Transverse colon (tissue), 4 donors: ENCODE data around the gene CAND2. TPM values are rescaled to one million over a fixed set of nuclear protein-coding genes. Genes with fewer than 3 reads are reported as not detected.
"Not testable (repeated sequence)": the region's sequence is repeated elsewhere in the genome, so short reads cannot be mapped to it uniquely, and the experiment has no call there.

ENCODE experiments used
- DNase-seq: peaks from one replicate; pipeline ENCODE4 v3.0.0-alpha.2; 2019
- H3K27ac ChIP-seq, 4 donors: fragments of 200-600 bp; sonication (generic); 2 replicates each; pipeline ENCODE4 v1.5.1; 2016 to 2018; ENCODE audit warnings: inconsistent platforms in 4 of 4
- H3K27me3 ChIP-seq: fragments of 200-600 bp; sonication (generic); 2 replicates; pipeline ENCODE4 v1.5.1; 2017; ENCODE audit warnings: inconsistent platforms
- H3K36me3 ChIP-seq, 4 donors: fragments of 200-600 bp; sonication (generic); 2 replicates each; pipeline ENCODE4 v1.5.1; 2017 to 2019; ENCODE audit warnings: inconsistent platforms in 4 of 4
- H3K4me1 ChIP-seq, 4 donors: fragments of 200-600 bp; sonication (generic); 2 replicates each; pipeline ENCODE4 v1.5.1; 2017 to 2020; ENCODE audit warnings: inconsistent platforms in 4 of 4
- H3K4me3 ChIP-seq, 4 donors: fragments of 200-600 bp; sonication (generic); 1 replicate in 1 of 4; 2 replicates in 3 of 4; pipeline versions ENCODE4 v1.5.1 to v1.6.1; 2017 to 2019; ENCODE audit warnings: inconsistent platforms in 4 of 4
- H3K9me3 ChIP-seq, 2 donors: fragments of 200-600 bp; sonication (generic); 2 replicates each; pipeline ENCODE4 v1.5.1; 2017 to 2019; ENCODE audit warnings: inconsistent platforms in 2 of 2
- CTCF ChIP-seq, 5 experiments: fragments of 200-600 bp in 3 of 5; fragments of 450-650 bp in 2 of 5; sonication (generic) in 3 of 5; IDR thresholded peaks; 1 replicate in 2 of 5; 2 replicates in 3 of 5; pipeline ENCODE4 v1.5.1; 2016 to 2017; ENCODE audit warnings: antibody characterized with exemption in 5 of 5, inconsistent platforms in 3 of 5, mild to moderate bottlenecking in 2 of 5, moderate library complexity in 1 of 5
- EP300 ChIP-seq: sonication (generic); formaldehyde crosslinking; IDR thresholded peaks from one replicate; pipeline ENCODE4 v1.6.1; 2017; ENCODE audit warnings: antibody characterized with exemption, low read depth
- POLR2A ChIP-seq: fragments of 450-650 bp; IDR thresholded peaks from one replicate; pipeline ENCODE4 v1.6.1; 2016; ENCODE audit warnings: antibody characterized with exemption, mild to moderate bottlenecking, moderate library complexity
- POLR2AphosphoS5 ChIP-seq, 3 donors: sonication (generic); formaldehyde crosslinking; IDR thresholded peaks; one replicate each; pipeline ENCODE4 v1.6.1; 2016; ENCODE audit warnings: antibody characterized with exemption in 3 of 3
- WGBS, 2 donors: methylation state at CpG; one replicate each; pipeline ENCODE4 v1.1.5; 2018; ENCODE audit warnings: low coverage in 1 of 2; 5-methylcytosine and 5-hydroxymethylcytosine counted together
- in situ Hi-C, 4 donors: fragments of 200-750 bp; cut with MboI; loops; one replicate each; pipeline versions ENCODE4 v1.15.0 to v1.15.1; 2017; ENCODE audit warnings: low sequenced_read_pairs in 3 of 4, low pct_ligation_motif_present in 1 of 4, low pct_unique_long_range_greater_than_20kb in 1 of 4
- intact Hi-C: fragments of 100-400 bp; cut with DNase I; formaldehyde crosslinking; loops from one replicate; pipeline ENCODE4 v1.15.1; 2023; ENCODE audit warnings: low total_unique reads
- total RNA-seq, 4 donors: library from RNA; depleted of rRNA; stranded (reverse); fragments of >200 nt; gene quantifications; one replicate each; pipeline ENCODE4 v1.1.0, GENCODE V29; 2016

The CAND2 gene
- total RNA-seq, 4 donors from 2014 or later = 2.7 to 18.3 (median 9.7) TPM

- Histone ChIP-seq H3K36me3 (peaks cover 0 to 51% (median 23%) of the 10 kb centered on the region in 4 donors), H3K27me3 (no peaks in the 10 kb centered on the region), H3K9me3 (no peaks in the 10 kb centered on the region), H3K4me3 (no peak overlapping the region), H3K4me1 (peaks cover 5 to 30% (median 21%) of the 10 kb centered on the region in 4 donors), H3K27ac (no peak overlapping the region)
- DNase-seq = no peak
- TF ChIP-seq EP300 = no peak
- in situ Hi-C loops = no loop called here
- intact Hi-C loops = no loop called here
- WGBS, 2 donors = 83 to 91% methylated on average over 2 to 6 of the region's 6 CpGs
Measured at GRCh38 chr3:12835052-12835665, 38.7 kb downstream of the CAND2 start.

GRCh38 chr3:12837295-12837986 lies 41.0 kb downstream of the CAND2 start:
- Histone ChIP-seq H3K9me3 (no peaks in the 10 kb centered on the region), H3K27me3 (no peaks in the 10 kb centered on the region), H3K36me3 (peaks cover 0 to 51% (median 22%) of the 10 kb centered on the region in 4 donors), H3K4me3 (no peak overlapping the region), H3K4me1 (peaks cover 5 to 40% (median 26%) of the 10 kb centered on the region in 4 donors), H3K27ac (no peak overlapping the region)
- 69 to 72% methylated on average over 6 of the region's 6 CpGs for WGBS, 2 donors
- TF ChIP-seq POLR2A (no peak), EP300 (no peak)
- intact Hi-C loops = no loop called here
- DNase-seq = no peak
- in situ Hi-C loops = no loop called here

- intact Hi-C loops = no loop called here
- peaks cover 5 to 40% (median 26%) of the 10 kb centered on the region in 4 donors for H3K4me1 ChIP-seq
- no peak for TF ChIP-seq CTCF (IDR thresholded peaks at IDR 0.05)
- no peak for TF ChIP-seq POLR2AphosphoS5 (IDR thresholded peaks at IDR 0.05)
- no peak for TF ChIP-seq POLR2A
- TF ChIP-seq EP300 = no peak
- H3K27me3 ChIP-seq = no peaks in the 10 kb centered on the region
- DNase-seq = no peak
- H3K36me3 ChIP-seq = peaks cover 0 to 51% (median 18%) of the 10 kb centered on the region in 4 donors
- 40 to 71% methylated on average over 2 to 13 of the region's 13 CpGs for WGBS, 2 donors
- H3K27ac ChIP-seq = no peak overlapping the region
- in situ Hi-C loops = no loop called here
- H3K9me3 ChIP-seq = no peaks in the 10 kb centered on the region
- H3K4me3 ChIP-seq = no peak overlapping the region
Measured at GRCh38 chr3:12838179-12838965, 41.9 kb downstream of the CAND2 start.

GRCh38 chr3:12839156-12839946 lies 42.9 kb downstream of the CAND2 start:
- Histone ChIP-seq H3K36me3 (peaks cover 0 to 47% (median 14%) of the 10 kb centered on the region in 4 donors), H3K4me1 (peaks cover 5 to 40% (median 26%) of the 10 kb centered on the region in 4 donors), H3K27ac (no peak overlapping the region), H3K4me3 (peak overlapping the region in 1 of 4 donors; percentile 79), H3K27me3 (no peaks in the 10 kb centered on the region), H3K9me3 (no peaks in the 10 kb centered on the region)
- DNase-seq = no peak
- WGBS, 2 donors = 67 to 84% methylated on average over 3 to 11 of the region's 11 CpGs
- intact Hi-C loops (no loop called here), in situ Hi-C loops (no loop called here)
- TF ChIP-seq EP300 = no peak
- TF ChIP-seq CTCF (IDR thresholded peaks at IDR 0.05) = no peak
- TF ChIP-seq POLR2AphosphoS5 (IDR thresholded peaks at IDR 0.05) = no peak
- TF ChIP-seq POLR2A = no peak

- peak overlapping the region; percentile 87 to 92 (median 89) for H3K27ac ChIP-seq
- intact Hi-C loops = not testable (repeated sequence)
Measured at GRCh38 chr3:12840148-12840547, 43.7 kb downstream of the CAND2 start.

More at GRCh38 chr3:12840148-12840547, 43.7 kb downstream of the CAND2 start:
- peaks cover 5 to 40% (median 26%) of the 10 kb centered on the region in 4 donors for H3K4me1 ChIP-seq
- H3K27me3 ChIP-seq, H3K9me3 ChIP-seq, in situ Hi-C loops, DNase-seq: not testable (repeated sequence)
- H3K36me3 ChIP-seq = peaks cover 0 to 39% (median 14%) of the 10 kb centered on the region in 4 donors
- 32% methylated on average over 10 of the region's 10 CpGs; no CpG with 5 or more reads in 1 of the 2 donors for WGBS, 2 donors
- peak overlapping the region; percentile 59 to 79 (median 72) for H3K4me3 ChIP-seq
